Measurements from ENCODE around the gene AUTS2. TPM values are rescaled to one million over a fixed set of nuclear protein-coding genes. Genes with fewer than 3 reads are reported as not detected.

Gene AUTS2
- total RNA-seq, 5 donors from 2014 or later (not counting 1 experiment from before 2014, with no cell fraction given), result 10.6 to 66.2 (median 37.6) TPM

- POLR2A ChIA-PET, result interaction anchor here in 1 of 2 donors (0.7 kb wide), 2 partner anchors 10 to 34 kb away, joined by 4 to 5 read pairs; no protein-coding TSS in a partner anchor
- Histone ChIP-seq H3K4me1 (ENCODE audit: control insufficient read depth in 1 of 2, extremely low read depth in 1 of 2, insufficient read depth in 2 of 2, low read length in 2 of 2) (no peaks in the 10 kb centered on the region), H3K27me3 (replicated peaks in 1 of 2; ENCODE audit: control insufficient read depth in 2 of 2, extremely low read depth in 1 of 2, insufficient read depth in 2 of 2, low read length in 1 of 2) (peaks cover 0 to 2% of the 10 kb centered on the region in 2 experiments), H3K4me3 (ENCODE audit: control insufficient read depth in 1 of 2, extremely low read depth in 1 of 2, low read length in 1 of 2) (no peak overlapping the region), H3K9me3 (no peaks in the 10 kb centered on the region), H3K27ac (ENCODE audit: low read length) (no peak overlapping the region), H3K36me3 (ENCODE audit: control insufficient read depth in 2 of 2, extremely low read depth in 1 of 2, insufficient read depth in 1 of 2, low read length in 1 of 2) (no peaks in the 10 kb centered on the region)
- Mint-ChIP-seq H3K27me3 (peaks cover 0 to 2% of the 10 kb centered on the region in 2 donors), H3K36me3 (no peaks in the 10 kb centered on the region), H3K4me1 (no peaks in the 10 kb centered on the region), H3K9me3 (peaks cover 0 to 3% (median 0%) of the 10 kb centered on the region in 3 donors), H3K4me3 (no peak overlapping the region), H3K27ac (no peak overlapping the region)
- CTCF ChIA-PET, result no interaction called here
- 100% methylated on average over 1 of the region's 5 CpGs for WGBS (ENCODE audit: insufficient coverage)
- DNase-seq, result no peak
- no peak for ATAC-seq (replicated peaks in 1 of 4)
These were observed 189.6 kb downstream of the AUTS2 start for GRCh38 chr7:69787736-69788431.

GRCh38 chr7:69789563-69789962, 191.3 kb downstream of the AUTS2 start:
- Histone ChIP-seq H3K27me3 (replicated peaks in 1 of 2; ENCODE audit: control insufficient read depth in 2 of 2, extremely low read depth in 1 of 2, insufficient read depth in 2 of 2, low read length in 1 of 2) (no peaks in the 10 kb centered on the region), H3K9me3 (no peaks in the 10 kb centered on the region), H3K36me3 (ENCODE audit: control insufficient read depth in 2 of 2, extremely low read depth in 1 of 2, insufficient read depth in 1 of 2, low read length in 1 of 2) (no peaks in the 10 kb centered on the region), H3K4me1 (ENCODE audit: control insufficient read depth in 1 of 2, extremely low read depth in 1 of 2, insufficient read depth in 2 of 2, low read length in 2 of 2) (no peaks in the 10 kb centered on the region), H3K4me3 (ENCODE audit: control insufficient read depth in 1 of 2, extremely low read depth in 1 of 2, low read length in 1 of 2) (no peak overlapping the region), H3K27ac (ENCODE audit: low read length) (no peak overlapping the region)
- Mint-ChIP-seq H3K4me1 (no peaks in the 10 kb centered on the region), H3K27ac (no peak overlapping the region), H3K4me3 (no peak overlapping the region), H3K9me3 (no peaks in the 10 kb centered on the region), H3K36me3 (no peaks in the 10 kb centered on the region), H3K27me3 (no peaks in the 10 kb centered on the region)
- ChIA-PET POLR2A (no interaction called here), CTCF (no interaction called here)
- ATAC-seq (replicated peaks in 1 of 4) (no peak), DNase-seq (no peak)
- WGBS (ENCODE audit: insufficient coverage), result no CpG with 5 or more reads among the region's 2 CpGs

- Histone ChIP-seq H3K36me3 (ENCODE audit: control insufficient read depth in 2 of 2, extremely low read depth in 1 of 2, insufficient read depth in 1 of 2, low read length in 1 of 2) (no peaks in the 10 kb centered on the region), H3K27me3 (replicated peaks in 1 of 2; ENCODE audit: control insufficient read depth in 2 of 2, extremely low read depth in 1 of 2, insufficient read depth in 2 of 2, low read length in 1 of 2) (no peaks in the 10 kb centered on the region), H3K4me1 (ENCODE audit: control insufficient read depth in 1 of 2, extremely low read depth in 1 of 2, insufficient read depth in 2 of 2, low read length in 2 of 2) (no peaks in the 10 kb centered on the region), H3K27ac (ENCODE audit: low read length) (no peak overlapping the region), H3K4me3 (ENCODE audit: control insufficient read depth in 1 of 2, extremely low read depth in 1 of 2, low read length in 1 of 2) (no peak overlapping the region), H3K9me3 (no peaks in the 10 kb centered on the region)
- Mint-ChIP-seq H3K4me1 (no peaks in the 10 kb centered on the region), H3K9me3 (peaks cover 0 to 5% (median 0%) of the 10 kb centered on the region in 3 donors), H3K27ac (no peak overlapping the region), H3K4me3 (no peak overlapping the region), H3K36me3 (no peaks in the 10 kb centered on the region), H3K27me3 (no peaks in the 10 kb centered on the region)
- 58% methylated on average over 1 of the region's 7 CpGs for WGBS (ENCODE audit: insufficient coverage)
- DNase-seq (no peak), ATAC-seq (replicated peaks in 1 of 4) (no peak)
- CTCF ChIA-PET, result no interaction called here
- POLR2A ChIA-PET, result no interaction called here
These were observed 192.9 kb downstream of the AUTS2 start for GRCh38 chr7:69790977-69791724.

GRCh38 chr7:69791739-69792138, 193.5 kb downstream of the AUTS2 start:
- no peak overlapping the region for H3K27ac Mint-ChIP-seq
- WGBS (ENCODE audit: insufficient coverage), result 80% methylated on average over 1 of the region's 1 CpG

GRCh38 chr7:69795932-69796331, 197.7 kb downstream of the AUTS2 start:
- DNase-seq, result no peak
- Mint-ChIP-seq H3K27ac (no peak overlapping the region), H3K4me3 (no peak overlapping the region), H3K4me1 (no peaks in the 10 kb centered on the region), H3K36me3 (no peaks in the 10 kb centered on the region), H3K27me3 (no peaks in the 10 kb centered on the region), H3K9me3 (peaks cover 0 to 5% (median 0%) of the 10 kb centered on the region in 3 donors)
- CTCF ChIA-PET, result no interaction called here
- Histone ChIP-seq H3K4me1 (ENCODE audit: control insufficient read depth in 1 of 2, extremely low read depth in 1 of 2, insufficient read depth in 2 of 2, low read length in 2 of 2) (no peaks in the 10 kb centered on the region), H3K36me3 (ENCODE audit: control insufficient read depth in 2 of 2, extremely low read depth in 1 of 2, insufficient read depth in 1 of 2, low read length in 1 of 2) (no peaks in the 10 kb centered on the region), H3K27ac (ENCODE audit: low read length) (no peak overlapping the region), H3K4me3 (ENCODE audit: control insufficient read depth in 1 of 2, extremely low read depth in 1 of 2, low read length in 1 of 2) (no peak overlapping the region), H3K9me3 (no peaks in the 10 kb centered on the region), H3K27me3 (replicated peaks in 1 of 2; ENCODE audit: control insufficient read depth in 2 of 2, extremely low read depth in 1 of 2, insufficient read depth in 2 of 2, low read length in 1 of 2) (no peaks in the 10 kb centered on the region)
- POLR2A ChIA-PET, result no interaction called here
- ATAC-seq (replicated peaks in 1 of 4), result no peak
- WGBS (ENCODE audit: insufficient coverage), result 100% methylated on average over 1 of the region's 5 CpGs

More at GRCh38 chr7:69791739-69792138, 193.5 kb downstream of the AUTS2 start:
- Mint-ChIP-seq H3K27me3 (no peaks in the 10 kb centered on the region), H3K36me3 (no peaks in the 10 kb centered on the region), H3K4me3 (no peak overlapping the region), H3K9me3 (peaks cover 0 to 5% (median 0%) of the 10 kb centered on the region in 3 donors), H3K4me1 (no peaks in the 10 kb centered on the region)
- ChIA-PET POLR2A (no interaction called here), CTCF (no interaction called here)
- Histone ChIP-seq H3K36me3 (ENCODE audit: control insufficient read depth in 2 of 2, extremely low read depth in 1 of 2, insufficient read depth in 1 of 2, low read length in 1 of 2) (no peaks in the 10 kb centered on the region), H3K27me3 (replicated peaks in 1 of 2; ENCODE audit: control insufficient read depth in 2 of 2, extremely low read depth in 1 of 2, insufficient read depth in 2 of 2, low read length in 1 of 2) (no peaks in the 10 kb centered on the region), H3K9me3 (no peaks in the 10 kb centered on the region), H3K4me1 (ENCODE audit: control insufficient read depth in 1 of 2, extremely low read depth in 1 of 2, insufficient read depth in 2 of 2, low read length in 2 of 2) (no peaks in the 10 kb centered on the region), H3K4me3 (ENCODE audit: control insufficient read depth in 1 of 2, extremely low read depth in 1 of 2, low read length in 1 of 2) (no peak overlapping the region), H3K27ac (ENCODE audit: low read length) (no peak overlapping the region)
- DNase-seq (no peak), ATAC-seq (replicated peaks in 1 of 4) (no peak)

GRCh38 chr7:69796416-69796815, 198.1 kb downstream of the AUTS2 start:
- CTCF ChIA-PET, result no interaction called here
- H3K27me3 Mint-ChIP-seq, result no peaks in the 10 kb centered on the region
- Histone ChIP-seq H3K9me3 (no peaks in the 10 kb centered on the region), H3K4me1 (ENCODE audit: control insufficient read depth in 1 of 2, extremely low read depth in 1 of 2, insufficient read depth in 2 of 2, low read length in 2 of 2) (no peaks in the 10 kb centered on the region), H3K4me3 (ENCODE audit: control insufficient read depth in 1 of 2, extremely low read depth in 1 of 2, low read length in 1 of 2) (no peak overlapping the region), H3K27ac (ENCODE audit: low read length) (no peak overlapping the region), H3K27me3 (replicated peaks in 1 of 2; ENCODE audit: control insufficient read depth in 2 of 2, extremely low read depth in 1 of 2, insufficient read depth in 2 of 2, low read length in 1 of 2) (no peaks in the 10 kb centered on the region), H3K36me3 (ENCODE audit: control insufficient read depth in 2 of 2, extremely low read depth in 1 of 2, insufficient read depth in 1 of 2, low read length in 1 of 2) (no peaks in the 10 kb centered on the region)
- no peak overlapping the region for H3K27ac Mint-ChIP-seq
- no peak for ATAC-seq (replicated peaks in 1 of 4)
- H3K4me3 Mint-ChIP-seq, result no peak overlapping the region
- WGBS (ENCODE audit: insufficient coverage), result 75% methylated on average over 2 of the region's 2 CpGs
- peaks cover 0 to 5% (median 0%) of the 10 kb centered on the region in 3 donors for H3K9me3 Mint-ChIP-seq
- DNase-seq, result no peak
- POLR2A ChIA-PET, result no interaction called here
- no peaks in the 10 kb centered on the region for H3K4me1 Mint-ChIP-seq
- no peaks in the 10 kb centered on the region for H3K36me3 Mint-ChIP-seq

Measured in T-cell (primary cell).